HL-60 (cell line): ENCODE results near the gene LDB3.

ENCODE experiments used
- CTCF ChIP-seq: IDR thresholded peaks from one replicate; pipeline ENCODE4 v1.5.1; 2011; ENCODE audit warnings: low read length, control low read depth, inconsistent platforms; ENCODE audit not compliant: insufficient read depth
- GABPA ChIP-seq: IDR thresholded peaks from 2 replicates; pipeline ENCODE4 v1.6.1; 2012; ENCODE audit warnings: low read depth
- POLR2AphosphoS5 ChIP-seq: IDR thresholded peaks from 2 replicates; pipeline ENCODE4 v1.6.1; 2012; ENCODE audit warnings: low read depth
- REST ChIP-seq: IDR thresholded peaks from 2 replicates; pipeline ENCODE4 v1.6.1; 2012; ENCODE audit warnings: low read depth; ENCODE audit not compliant: insufficient replicate concordance

- TF ChIP-seq CTCF (no peak), POLR2AphosphoS5 (no peak), REST (no peak), GABPA (no peak)
Measured at GRCh38 chr10:86727470-86727869, 59.2 kb downstream of the LDB3 start.
